Panc1 (cell line): ENCODE results near the gene MAGI1. TPM values are rescaled to one million over a fixed set of nuclear protein-coding genes. Genes with fewer than 3 reads are reported as not detected.

Experiments
- ATAC-seq: fragments of 200-7000 bp; cut with Tn5 transposase; 2 replicates; pipeline ENCODE4 v1.9.1; 2020; ENCODE audit warnings: mild to moderate bottlenecking, moderate library complexity
- BruUV-seq: library from RNA; stranded (reverse); fragments of 400-500 nt; replicated peaks from 2 replicates; lab custom pipeline; 2021; lab: Mats Ljungman, UMichigan
- CTCF ChIA-PET: fragments of 300-600 bp; sonication (Branson Sonifier 250); formaldehyde crosslinking; loops from one replicate; lab custom pipeline; 2022; ENCODE audit warnings: antibody characterized with exemption; lab: Charles Lee
- POLR2A ChIA-PET: fragments of 300-600 bp; sonication (Branson Sonifier 250); formaldehyde crosslinking; loops from one replicate; lab custom pipeline; 2022; ENCODE audit warnings: antibody characterized with exemption; lab: Charles Lee
- DNase-seq: peaks from one replicate; pipeline ENCODE4 v3.0.0-alpha.2; 2010; ENCODE audit warnings: low read depth, low spot score
- H3K27ac ChIP-seq: 2 replicates; pipeline ENCODE4 v1.5.1; 2011; ENCODE audit warnings: mild to moderate bottlenecking, low read length, inconsistent platforms
- H3K27me3 ChIP-seq: fragments of 200-500 bp; sonication (Bioruptor generic); 2 replicates; pipeline ENCODE4 v1.6.0; 2014; ENCODE audit warnings: low read length, inconsistent platforms; ENCODE audit not compliant: control insufficient read depth, insufficient read depth
- H3K36me3 ChIP-seq: fragments of 200-500 bp; sonication (Bioruptor generic); 2 replicates; pipeline ENCODE4 v1.5.1; 2014; ENCODE audit warnings: inconsistent platforms, mild to moderate bottlenecking, low read length, moderate library complexity; ENCODE audit not compliant: control insufficient read depth, insufficient read depth
- H3K4me1 ChIP-seq: 2 replicates; pipeline ENCODE4 v1.5.1; 2011; ENCODE audit warnings: inconsistent platforms, mild to moderate bottlenecking, low read length, moderate library complexity; ENCODE audit not compliant: control insufficient read depth, insufficient read depth
- H3K4me3 ChIP-seq, 2 experiments: 2 replicates each; pipeline ENCODE4 v1.5.1; 2011 to 2012; ENCODE audit warnings: low read depth in 2 of 2, low read length in 2 of 2, mild to moderate bottlenecking in 2 of 2, inconsistent platforms in 1 of 2, moderate library complexity in 1 of 2
- H3K9me3 ChIP-seq: fragments of 200-500 bp; sonication (Bioruptor generic); 2 replicates; pipeline ENCODE4 v1.5.1; 2014; ENCODE audit warnings: low read depth, mild to moderate bottlenecking, inconsistent platforms, low read length, moderate library complexity; ENCODE audit not compliant: control insufficient read depth, insufficient read depth
- CTCF ChIP-seq: fragments of 450-650 bp; IDR thresholded peaks from 2 replicates; pipeline ENCODE4 v1.5.1; 2017; ENCODE audit warnings: mild to moderate bottlenecking
- POLR2AphosphoS5 ChIP-seq: IDR thresholded peaks from 2 replicates; pipeline ENCODE4 v1.6.1; 2012; ENCODE audit warnings: mild to moderate bottlenecking, low read depth, low read length, moderate library complexity
- REST ChIP-seq, 2 experiments: IDR thresholded peaks; 2 replicates each; pipeline ENCODE4 v1.6.1; 2011 to 2012; ENCODE audit warnings: low read depth in 2 of 2, control low read depth in 1 of 2, low read length in 1 of 2, mild to moderate bottlenecking in 1 of 2, moderate library complexity in 1 of 2; ENCODE audit not compliant: insufficient read depth in 1 of 2
- SIN3A ChIP-seq: IDR thresholded peaks from 2 replicates; pipeline ENCODE4 v1.6.1; 2012; ENCODE audit warnings: low read depth, mild to moderate bottlenecking, low read length, moderate library complexity, borderline replicate concordance; ENCODE audit not compliant: insufficient read depth
- TCF7L2 ChIP-seq: IDR thresholded peaks from 2 replicates; pipeline ENCODE4 v1.6.1; 2011; ENCODE audit warnings: mild to moderate bottlenecking, low read depth, low read length, inconsistent platforms
- in situ Hi-C: cut with HindIII; loops from 2 replicates; pipeline ENCODE4 v1.10.0; 2016; ENCODE audit warnings: low sequenced_read_pairs, low pct_unique_long_range_greater_than_20kb
- intact Hi-C: fragments of 100-400 bp; cut with micrococcal nuclease; formaldehyde crosslinking; loops from one replicate; pipeline ENCODE4 v1.10.0; 2022; ENCODE audit not compliant: unreplicated experiment
- total RNA-seq: library from RNA; stranded (reverse); gene quantifications from one replicate; pipeline ENCODE4 v1.2.1, GENCODE V29; 2021; ENCODE audit not compliant: unreplicated experiment

The MAGI1 gene
- total RNA-seq, 1 experiment from 2014 or later: 9.5 TPM

GRCh38 chr3:65406470-65406869 lies 632.2 kb downstream of the MAGI1 start:
- CTCF ChIA-PET: no interaction called here
- in situ Hi-C loops: no loop called here
- ATAC-seq: no peak

GRCh38 chr3:65402597-65402996 lies 636.1 kb downstream of the MAGI1 start:
- CTCF ChIA-PET: no interaction called here
- no TSS peak for BruUV-seq

More at GRCh38 chr3:65406470-65406869, 632.2 kb downstream of the MAGI1 start:
- no peak for DNase-seq
- POLR2A ChIA-PET: no interaction called here
- no peak for TF ChIP-seq REST (IDR thresholded peaks at IDR 0.05; ENCODE audit: insufficient read depth in 1 of 2, low read depth in 2 of 2, low read length in 1 of 2)
- TF ChIP-seq CTCF: no peak
- no peak for TF ChIP-seq SIN3A
- no peak for TF ChIP-seq POLR2AphosphoS5
- TF ChIP-seq TCF7L2: no peak
- Histone ChIP-seq H3K27ac (no peak overlapping the region), H3K4me1 (no peaks in the 10 kb centered on the region), H3K27me3 (no peaks in the 10 kb centered on the region), H3K9me3 (no peaks in the 10 kb centered on the region), H3K4me3 (no peak overlapping the region), H3K36me3 (no peaks in the 10 kb centered on the region; the same call in 1 of the 2 replicates)
- BruUV-seq: no TSS peak
- intact Hi-C loops: no loop called here

More at GRCh38 chr3:65402597-65402996, 636.1 kb downstream of the MAGI1 start:
- in situ Hi-C loops: no loop called here
- no peaks in the 10 kb centered on the region; the same call in 1 of the 2 replicates for H3K36me3 ChIP-seq
- POLR2A ChIA-PET: no interaction called here
- DNase-seq: peak; percentile 50
- H3K9me3 ChIP-seq: no peaks in the 10 kb centered on the region
- no peaks in the 10 kb centered on the region for H3K27me3 ChIP-seq
- no peaks in the 10 kb centered on the region for H3K4me1 ChIP-seq
- no peak for TF ChIP-seq CTCF
- TF ChIP-seq REST (IDR thresholded peaks at IDR 0.05; ENCODE audit: insufficient read depth in 1 of 2, low read depth in 2 of 2, low read length in 1 of 2): no peak
- no peak for TF ChIP-seq POLR2AphosphoS5
- no peak for TF ChIP-seq TCF7L2
- no peak for TF ChIP-seq SIN3A
- no peak for ATAC-seq
- no peak overlapping the region for H3K27ac ChIP-seq
- intact Hi-C loops: no loop called here
- H3K4me3 ChIP-seq: no peak overlapping the region
